WTC11 (cell line): ENCODE results near the gene DYNC1I1. TPM values are rescaled to one million over a fixed set of nuclear protein-coding genes. Genes with fewer than 3 reads are reported as not detected.

Source experiments
- ATAC-seq: fragments of 200-7000 bp; cut with Tn5 transposase; 2 replicates; pipeline ENCODE4 v1.10.0; 2021; ENCODE audit warnings: mild to moderate bottlenecking, moderate library complexity
- CTCF ChIA-PET: fragments of 300-600 bp; sonication (Branson Sonifier 250); formaldehyde crosslinking; loops from one replicate; lab custom pipeline; 2021; ENCODE audit warnings: antibody characterized with exemption; lab: Charles Lee
- POLR2A ChIA-PET: fragments of 350-600 bp; sonication (Branson Sonifier 250); formaldehyde crosslinking; loops from one replicate; lab custom pipeline; 2021; ENCODE audit warnings: antibody characterized with exemption; lab: Charles Lee
- DNase-seq: peaks from one replicate; pipeline ENCODE4 v3.0.0; 2021; ENCODE audit warnings: low spot score
- H3K27ac Mint-ChIP-seq: 2 replicates; pipeline ENCODE4 v1.8.0; 2021; ENCODE audit warnings: mixed read lengths
- H3K27me3 Mint-ChIP-seq: 2 replicates; pipeline ENCODE4 v1.8.0; 2021; ENCODE audit warnings: low read depth, mild to moderate bottlenecking, moderate library complexity, mixed read lengths
- H3K36me3 Mint-ChIP-seq: 2 replicates; pipeline ENCODE4 v1.8.0; 2021; ENCODE audit warnings: mixed read lengths
- H3K4me1 Mint-ChIP-seq: 2 replicates; pipeline ENCODE4 v1.8.0; 2022; ENCODE audit warnings: mixed read lengths
- H3K4me3 Mint-ChIP-seq: 2 replicates; pipeline ENCODE4 v1.8.0; 2021; ENCODE audit warnings: mild to moderate bottlenecking, moderate library complexity, mixed read lengths
- H3K9me3 Mint-ChIP-seq: 2 replicates; pipeline ENCODE4 v1.8.0; 2021; ENCODE audit warnings: mixed read lengths
- AFF4 ChIP-seq: sonication (generic); formaldehyde crosslinking; IDR thresholded peaks from 2 replicates; pipeline ENCODE4 v1.8.1; 2023; ENCODE audit warnings: mild to moderate bottlenecking, missing genetic modification reagents, borderline replicate concordance
- ATF2 ChIP-seq: sonication (generic); formaldehyde crosslinking; IDR thresholded peaks from 2 replicates; pipeline ENCODE4 v1.8.1; 2022; ENCODE audit warnings: low read depth, missing genetic modification reagents, borderline replicate concordance
- ATF6 ChIP-seq: sonication (generic); formaldehyde crosslinking; IDR thresholded peaks from 2 replicates; pipeline ENCODE4 v1.8.1; 2023; ENCODE audit warnings: mild to moderate bottlenecking, missing genetic modification reagents
- E2F5 ChIP-seq: sonication (generic); formaldehyde crosslinking; IDR thresholded peaks from 2 replicates; pipeline ENCODE4 v1.8.1; 2022; ENCODE audit warnings: mild to moderate bottlenecking, moderate library complexity, missing genetic modification reagents
- ELF4 ChIP-seq: sonication (generic); formaldehyde crosslinking; IDR thresholded peaks from 2 replicates; pipeline ENCODE4 v1.8.1; 2022; ENCODE audit warnings: low read depth, mild to moderate bottlenecking, moderate library complexity, missing genetic modification reagents
- FOXJ3 ChIP-seq: sonication (generic); formaldehyde crosslinking; IDR thresholded peaks from 2 replicates; pipeline ENCODE4 v1.9.0; 2021; ENCODE audit warnings: missing genetic modification reagents, mild to moderate bottlenecking, borderline replicate concordance
- MXD4 ChIP-seq: fragments of 250-450 bp; sonication (Bioruptor Pico); IDR thresholded peaks from 2 replicates; pipeline ENCODE4 v1.8.0; 2021; ENCODE audit warnings: mild to moderate bottlenecking, moderate library complexity, borderline replicate concordance
- OVOL2 ChIP-seq: fragments of 250-450 bp; sonication (Bioruptor Pico); IDR thresholded peaks from 2 replicates; pipeline ENCODE4 v1.9.0; 2021; ENCODE audit warnings: mild to moderate bottlenecking, borderline replicate concordance
- STAT6 ChIP-seq: sonication (generic); formaldehyde crosslinking; conservative IDR thresholded peaks from 2 replicates; pipeline ENCODE4 v1.8.1; 2023; ENCODE audit warnings: mild to moderate bottlenecking, low read depth, missing genetic modification reagents, moderate library complexity
- ZBTB43 ChIP-seq: sonication (generic); formaldehyde crosslinking; IDR thresholded peaks from 2 replicates; pipeline ENCODE4 v1.8.1; 2023; ENCODE audit warnings: mild to moderate bottlenecking, missing genetic modification reagents
- ZNF121 ChIP-seq: sonication (generic); formaldehyde crosslinking; IDR thresholded peaks from 2 replicates; pipeline ENCODE4 v1.8.0; 2023; ENCODE audit warnings: missing genetic modification reagents
- ZNF317 ChIP-seq: sonication (generic); formaldehyde crosslinking; IDR thresholded peaks from 2 replicates; pipeline ENCODE4 v1.8.1; 2023; ENCODE audit warnings: low read depth, mild to moderate bottlenecking, moderate library complexity, missing genetic modification reagents, borderline replicate concordance
- ZNF532 ChIP-seq: fragments of 250-450 bp; sonication (Bioruptor Pico); IDR thresholded peaks from 2 replicates; pipeline ENCODE4 v1.9.0; 2021; ENCODE audit warnings: mild to moderate bottlenecking, borderline replicate concordance
- total RNA-seq: library from RNA; stranded (reverse); gene quantifications from 3 replicates; pipeline ENCODE4 v1.2.3, GENCODE V29; 2021

Gene DYNC1I1
- total RNA-seq, 1 experiment from 2014 or later = 2.8 TPM

- no peak for TF ChIP-seq ATF2 (CRISPR knock-in tag)
- TF ChIP-seq E2F5 (CRISPR knock-in tag) = no peak
- TF ChIP-seq ATF6 (CRISPR knock-in tag) = no peak
- TF ChIP-seq STAT6 (CRISPR knock-in tag) = no peak
- TF ChIP-seq MXD4 (CRISPR knock-in tag) = no peak
- no peak for TF ChIP-seq ZBTB43
- ChIA-PET POLR2A (no interaction called here), CTCF (no interaction called here)
- no peaks in the 10 kb centered on the region; the same call in 1 of the 2 replicates for H3K4me1 Mint-ChIP-seq
- H3K9me3 Mint-ChIP-seq = no peaks in the 10 kb centered on the region
- ATAC-seq = no peak
- no peaks in the 10 kb centered on the region for H3K27me3 Mint-ChIP-seq
- no peak overlapping the region for H3K27ac Mint-ChIP-seq
- H3K4me3 Mint-ChIP-seq = no peak overlapping the region
- DNase-seq = no peak
- H3K36me3 Mint-ChIP-seq = no peaks in the 10 kb centered on the region
Measured at GRCh38 chr7:95952851-95953250, 180.5 kb downstream of the DYNC1I1 start.

- ChIA-PET POLR2A (interaction anchor here (0.7 kb wide), 1 partner anchor 147 kb away, joined by 5 read pairs; no protein-coding TSS in a partner anchor), CTCF (no interaction called here)
- ATAC-seq (no peak), DNase-seq (no peak)
- no peaks in the 10 kb centered on the region for H3K27me3 Mint-ChIP-seq
- H3K4me3 Mint-ChIP-seq = no peak overlapping the region
- peaks cover 6% of the 10 kb centered on the region; the same call in 1 of the 2 replicates for H3K4me1 Mint-ChIP-seq
- no peak overlapping the region for H3K27ac Mint-ChIP-seq
- no peak for TF ChIP-seq ZNF532
- no peak for TF ChIP-seq AFF4 (CRISPR knock-in tag)
- TF ChIP-seq ATF6 (CRISPR knock-in tag) = no peak
- no peak for TF ChIP-seq OVOL2
- TF ChIP-seq FOXJ3 (CRISPR knock-in tag) = no peak
- TF ChIP-seq ELF4 (CRISPR knock-in tag) = no peak
- TF ChIP-seq ZNF121 = no peak
- TF ChIP-seq ZNF317 = no peak
- H3K9me3 Mint-ChIP-seq = no peaks in the 10 kb centered on the region
- no peaks in the 10 kb centered on the region for H3K36me3 Mint-ChIP-seq
Measured at GRCh38 chr7:95955748-95956147, 183.4 kb downstream of the DYNC1I1 start.
